GM18526 (cell line): ENCODE data around the gene IFIH1.

ENCODE experiments used
- POLR2A ChIP-seq: IDR thresholded peaks from 3 replicates; pipeline ENCODE4 v1.6.1; 2011; ENCODE audit not compliant: insufficient read length; ENCODE audit errors: extremely low read depth

Gene IFIH1

DNA sequence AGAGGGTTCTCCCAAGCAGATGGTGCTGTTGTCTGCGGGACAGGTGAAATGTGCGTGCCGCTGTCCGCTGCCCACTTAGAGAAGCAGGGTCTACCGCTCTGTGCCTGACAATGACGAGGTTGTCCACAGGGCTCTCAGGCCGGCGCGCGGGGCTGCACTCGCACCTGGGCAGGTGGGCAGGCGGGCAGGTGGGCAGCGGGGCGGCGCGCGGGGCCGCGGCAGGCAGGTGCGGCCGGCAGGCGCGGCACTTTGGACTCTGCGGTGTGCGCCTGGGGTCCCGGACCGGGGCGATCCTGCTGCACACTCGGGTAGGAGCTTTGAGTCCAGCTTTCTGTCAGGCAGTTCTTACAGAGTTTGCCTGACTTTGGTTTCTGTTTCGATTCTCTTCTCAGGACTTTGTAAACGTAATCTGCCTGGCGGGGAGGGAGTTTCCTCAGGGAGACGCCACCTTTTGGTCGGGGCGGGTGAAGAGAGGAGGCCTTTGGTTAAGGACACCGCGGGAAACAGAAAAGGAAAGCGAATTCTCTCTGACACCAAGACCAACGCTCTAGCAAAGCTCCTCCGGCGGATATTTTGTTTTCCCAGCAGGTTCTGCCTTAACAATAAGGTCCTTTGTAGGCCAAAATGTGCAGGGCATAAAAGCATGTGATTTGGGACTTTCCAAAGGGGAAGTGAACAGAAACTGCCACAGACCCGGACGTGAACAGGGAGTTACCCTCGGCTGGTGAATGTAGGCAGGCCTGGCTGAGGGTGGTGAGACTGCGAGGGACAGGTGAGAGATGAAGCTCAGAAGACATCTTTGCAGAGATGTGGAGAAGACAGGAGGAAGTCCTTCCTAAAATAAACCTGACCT is at the start of gene IFIH1:
Gene IFIH1 (minus strand): TSS at position 357 of the 853 bp plus-strand sequence. CDS start 377 bp downstream, outside the sequence.
- TF ChIP-seq POLR2A: peak; percentile 59

DNA sequence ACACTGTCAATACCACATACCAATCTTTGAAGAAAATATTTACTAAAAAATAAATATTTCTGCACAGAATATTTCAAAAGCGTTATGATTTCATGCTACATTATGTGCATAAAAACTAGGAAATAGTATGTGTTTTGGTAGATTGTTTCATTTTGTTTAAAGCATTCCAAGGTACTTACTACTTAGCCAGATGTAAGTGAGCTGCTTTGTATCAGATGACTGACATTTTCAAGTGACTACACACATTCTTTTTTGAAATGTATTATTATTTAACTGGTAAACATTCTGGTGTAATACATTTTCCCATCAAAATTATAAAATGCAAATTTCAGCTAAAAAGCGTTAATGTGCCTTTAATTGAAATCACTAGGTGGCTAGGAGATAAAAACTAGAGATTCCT is 46.9 kb upstream of the IFIH1 start:
- no peak for TF ChIP-seq POLR2A

DNA sequence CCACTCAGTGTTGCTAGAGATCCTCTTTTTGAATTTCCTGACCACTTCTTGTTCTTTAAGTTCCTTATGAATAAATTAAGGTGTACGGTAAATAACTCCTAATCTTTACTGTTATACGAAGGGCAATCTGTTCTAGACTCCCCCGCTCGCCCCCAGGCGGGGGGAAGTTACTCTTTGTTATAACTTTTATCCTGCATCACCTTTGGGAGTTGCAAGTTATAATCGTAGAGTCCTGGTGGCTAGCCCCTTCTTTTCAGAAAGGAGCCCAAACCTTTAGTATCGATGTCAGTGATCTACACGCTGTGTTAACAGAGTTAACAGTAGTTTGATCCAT is 26.1 kb upstream of the IFIH1 start:
- no peak for TF ChIP-seq POLR2A

DNA sequence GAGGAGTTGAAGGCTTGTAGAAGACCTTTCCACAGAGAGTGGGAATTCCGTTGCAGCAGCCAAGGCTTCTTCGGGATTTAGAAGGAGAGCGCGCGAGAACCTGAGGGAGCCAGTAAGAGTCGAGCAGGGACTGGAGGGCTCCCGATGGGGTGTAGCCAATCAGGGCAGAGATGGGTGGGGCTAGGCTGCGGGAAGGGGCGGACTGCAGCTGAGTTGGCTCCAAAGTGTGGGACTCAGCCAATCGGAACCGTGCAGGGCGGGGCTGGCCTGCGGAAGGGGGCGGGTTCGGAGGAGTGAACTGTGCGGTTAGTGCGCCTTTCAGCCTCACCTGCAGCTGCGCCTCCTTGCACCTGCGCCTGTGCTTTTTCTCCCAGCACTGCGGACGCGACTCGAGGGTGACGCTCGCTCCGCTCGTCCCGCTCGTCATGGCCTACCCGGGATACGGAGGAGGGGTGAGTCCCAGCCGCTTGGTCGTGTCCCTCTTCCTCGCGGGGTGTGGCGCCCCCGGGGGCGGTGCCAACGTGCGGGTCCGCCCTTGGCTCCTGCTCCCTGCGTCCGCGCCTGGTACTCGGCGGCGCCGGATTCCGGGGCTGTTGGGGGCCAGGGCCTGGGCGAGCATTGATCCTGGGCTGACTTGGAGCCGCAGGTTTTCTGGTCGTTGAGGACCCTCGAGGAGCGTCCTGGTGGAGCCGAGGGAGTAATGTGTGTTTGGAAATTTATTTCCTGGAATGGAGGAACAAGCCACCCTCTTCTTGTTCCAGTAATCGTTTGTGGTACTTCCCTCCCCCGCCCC is 25.5 kb upstream of the IFIH1 start, which contains the start of gene GCA:
Gene GCA (plus strand): TSS at position 309 of the 793 bp plus-strand sequence. CDS start 117 bp downstream, at position 426.
- peak; percentile 78 for TF ChIP-seq POLR2A

DNA sequence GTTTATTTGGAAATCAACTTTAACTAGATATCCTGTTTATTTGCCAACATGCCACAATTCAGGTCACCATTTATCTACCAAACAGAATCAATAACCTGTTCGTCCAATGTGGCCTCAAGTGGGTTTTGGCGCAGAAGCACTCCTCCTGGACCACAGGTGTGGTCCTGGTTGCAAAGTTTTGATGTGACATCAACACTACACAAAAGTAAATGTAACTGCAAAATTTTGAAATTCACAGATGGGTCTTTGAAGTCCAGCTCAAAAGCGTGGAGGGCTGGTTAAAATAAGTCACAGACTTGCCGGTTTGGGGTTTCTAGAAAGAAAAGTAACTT is 25.0 kb upstream of the IFIH1 start:
- no peak for TF ChIP-seq POLR2A

DNA sequence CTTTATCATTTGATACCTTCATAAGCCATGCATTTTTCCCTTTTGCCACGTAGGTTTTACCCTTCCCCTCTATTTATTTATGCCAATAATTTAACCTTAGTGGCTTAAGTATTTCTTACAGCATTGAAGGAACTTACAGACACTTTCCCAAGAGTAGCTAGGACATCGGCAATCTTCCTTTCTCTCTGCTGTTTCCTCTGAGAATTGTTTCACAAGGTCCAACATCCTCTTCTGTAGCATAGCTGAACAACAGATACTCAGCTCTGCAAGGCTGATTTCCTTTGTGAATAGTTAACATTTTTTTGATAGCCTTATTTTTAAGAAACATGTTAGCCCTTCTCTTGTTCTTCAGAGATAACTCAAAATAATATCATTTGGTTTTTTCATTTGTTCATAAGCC is 24.4 kb upstream of the IFIH1 start:
- no peak for TF ChIP-seq POLR2A

DNA sequence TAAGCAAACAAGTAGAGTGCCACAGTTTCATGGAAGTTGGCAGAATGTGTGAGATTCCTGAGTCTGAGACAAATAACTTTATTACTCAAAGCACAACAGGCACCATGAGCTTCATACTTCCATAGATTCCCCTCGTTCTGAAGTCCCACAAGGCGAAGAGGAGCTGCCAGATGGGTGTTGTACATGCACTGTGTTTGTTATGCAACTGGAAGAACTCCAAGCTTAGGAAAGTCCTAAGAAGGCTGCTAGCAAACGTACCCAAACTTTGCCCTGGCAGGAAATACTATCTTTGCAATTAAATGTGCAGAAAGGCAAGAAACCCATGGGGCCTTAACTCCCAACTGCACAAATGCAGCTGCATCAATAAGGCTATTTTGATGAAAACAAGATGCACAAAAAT is 23.8 kb upstream of the IFIH1 start:
- TF ChIP-seq POLR2A: no peak

DNA sequence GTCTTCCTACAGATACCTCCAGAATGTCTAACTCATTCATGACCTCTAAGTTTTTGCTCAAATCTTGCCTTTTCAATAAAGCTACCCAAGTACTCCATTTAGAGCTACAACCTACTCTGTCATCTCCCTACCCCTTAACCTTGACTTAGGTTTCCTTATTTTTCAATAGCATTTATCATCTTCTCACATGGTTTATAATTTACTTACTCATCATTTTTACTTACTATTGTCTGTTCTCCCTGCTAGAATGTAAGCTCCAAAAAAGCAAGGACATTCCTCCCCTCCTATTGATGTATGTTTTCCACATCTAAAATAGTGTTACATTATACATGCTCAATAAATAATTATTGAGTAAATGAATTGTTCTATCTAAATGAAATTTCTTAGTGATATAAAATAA is 22.3 kb upstream of the IFIH1 start:
- TF ChIP-seq POLR2A: no peak

DNA sequence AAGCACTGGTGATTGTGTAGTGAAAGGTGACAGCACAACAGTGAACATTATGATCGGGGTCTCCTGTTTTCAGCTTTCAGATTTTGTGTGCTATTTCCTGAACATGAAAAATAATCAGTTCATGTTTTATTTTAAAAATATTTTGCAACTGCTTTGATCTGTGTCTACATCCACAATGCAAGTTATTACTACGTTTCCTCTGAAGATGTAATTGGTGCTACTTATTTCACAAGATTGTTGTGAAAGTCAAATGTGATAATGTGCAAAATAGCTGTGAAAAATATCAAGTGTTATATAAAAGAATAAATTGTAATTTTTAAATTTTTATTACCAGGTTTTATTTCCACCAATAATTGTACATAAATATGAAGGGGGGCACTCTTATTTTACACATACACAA is 19.4 kb upstream of the IFIH1 start:
- no peak for TF ChIP-seq POLR2A

DNA sequence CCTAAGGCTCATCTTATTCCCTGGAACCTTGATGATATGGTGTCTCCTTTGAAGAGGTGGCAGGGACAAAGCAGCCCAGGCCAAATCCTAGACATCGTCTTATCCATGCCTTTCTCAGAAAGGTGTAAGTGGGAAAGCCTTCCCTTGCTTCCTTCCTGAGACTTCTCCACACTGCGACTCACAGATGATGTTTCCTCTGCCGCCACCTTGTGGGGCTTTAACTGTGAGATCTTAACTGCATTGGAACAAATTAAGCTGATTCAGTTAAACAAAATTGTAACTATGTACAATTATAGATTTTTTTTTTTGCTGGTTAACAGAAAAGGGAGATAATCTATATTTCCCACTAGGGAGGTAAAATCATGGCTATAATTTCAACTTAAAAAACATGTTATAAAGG is 15.5 kb upstream of the IFIH1 start:
- no peak for TF ChIP-seq POLR2A

DNA sequence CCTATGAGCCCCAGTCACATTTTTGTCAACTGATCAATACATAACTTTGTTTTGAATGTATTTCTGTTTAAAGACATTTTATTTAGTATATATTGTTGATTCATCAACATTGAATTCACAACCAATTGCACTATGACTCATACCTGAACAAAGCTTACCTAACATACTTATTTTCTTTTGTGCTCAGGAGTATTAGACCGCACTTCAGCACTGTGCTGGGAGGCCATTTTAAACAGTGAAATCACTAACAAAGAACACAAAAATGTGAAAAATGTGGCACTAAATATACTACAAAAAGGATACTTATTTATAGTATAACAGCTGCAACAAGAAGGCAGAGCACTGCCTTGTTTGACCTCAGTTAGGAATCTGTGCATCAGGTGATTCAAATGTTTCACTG is 12.4 kb upstream of the IFIH1 start:
- TF ChIP-seq POLR2A: no peak

DNA sequence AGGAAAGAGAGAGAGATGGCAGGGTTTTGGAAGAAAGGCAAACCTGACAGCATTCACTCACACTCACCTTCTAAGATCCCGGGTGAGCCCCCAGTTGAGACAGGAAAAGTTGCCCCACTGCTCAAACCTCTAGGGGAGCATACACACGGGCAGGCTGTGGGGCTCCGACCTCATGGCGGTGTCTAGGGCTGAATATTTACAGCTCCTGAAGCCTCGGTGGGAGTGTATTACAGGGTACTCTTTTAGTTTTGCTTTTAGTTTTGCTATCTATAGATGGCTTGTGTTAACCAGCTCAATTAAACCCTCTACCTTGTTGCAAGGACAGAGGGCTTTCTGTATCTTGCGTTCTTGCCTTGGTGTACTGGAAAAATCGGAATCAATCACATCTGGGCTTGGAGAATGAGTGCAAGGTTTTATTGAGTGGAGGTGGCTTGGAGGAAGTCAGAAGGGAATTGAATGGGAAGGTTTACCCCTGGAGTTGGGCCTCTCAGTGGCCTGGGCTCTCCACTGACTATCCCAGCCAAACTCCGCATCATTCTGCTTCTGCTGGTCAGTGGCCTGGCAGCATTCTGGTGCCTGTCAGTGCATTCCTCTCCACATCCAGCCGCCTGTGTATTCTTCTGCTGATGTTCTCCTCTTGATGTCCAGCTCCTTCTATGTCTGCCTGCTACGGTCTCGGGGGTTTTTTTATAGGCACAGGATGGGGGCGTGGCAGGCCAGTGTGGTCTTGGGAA is 10.1 kb upstream of the IFIH1 start:
- no peak for TF ChIP-seq POLR2A

DNA sequence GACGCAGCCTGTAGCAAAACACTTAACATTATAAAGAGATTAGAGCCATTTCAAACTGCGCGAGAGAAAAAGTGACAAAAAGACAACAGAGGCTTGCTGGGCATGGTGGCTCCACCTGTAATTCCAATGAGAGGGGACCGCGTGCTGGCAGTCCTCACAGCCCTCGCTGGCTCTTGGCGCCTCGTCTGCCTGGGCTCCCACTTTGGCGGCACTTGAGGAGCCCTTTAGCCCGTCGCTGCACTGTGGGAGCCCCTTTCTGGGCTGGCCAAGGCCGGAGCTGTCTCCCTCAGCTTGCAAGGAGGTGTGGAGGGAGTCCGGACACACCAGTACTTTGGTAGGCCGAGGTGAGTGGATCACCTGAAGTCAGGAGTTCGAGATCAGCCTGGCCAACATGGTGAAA is 9.3 kb upstream of the IFIH1 start:
- no peak for TF ChIP-seq POLR2A

DNA sequence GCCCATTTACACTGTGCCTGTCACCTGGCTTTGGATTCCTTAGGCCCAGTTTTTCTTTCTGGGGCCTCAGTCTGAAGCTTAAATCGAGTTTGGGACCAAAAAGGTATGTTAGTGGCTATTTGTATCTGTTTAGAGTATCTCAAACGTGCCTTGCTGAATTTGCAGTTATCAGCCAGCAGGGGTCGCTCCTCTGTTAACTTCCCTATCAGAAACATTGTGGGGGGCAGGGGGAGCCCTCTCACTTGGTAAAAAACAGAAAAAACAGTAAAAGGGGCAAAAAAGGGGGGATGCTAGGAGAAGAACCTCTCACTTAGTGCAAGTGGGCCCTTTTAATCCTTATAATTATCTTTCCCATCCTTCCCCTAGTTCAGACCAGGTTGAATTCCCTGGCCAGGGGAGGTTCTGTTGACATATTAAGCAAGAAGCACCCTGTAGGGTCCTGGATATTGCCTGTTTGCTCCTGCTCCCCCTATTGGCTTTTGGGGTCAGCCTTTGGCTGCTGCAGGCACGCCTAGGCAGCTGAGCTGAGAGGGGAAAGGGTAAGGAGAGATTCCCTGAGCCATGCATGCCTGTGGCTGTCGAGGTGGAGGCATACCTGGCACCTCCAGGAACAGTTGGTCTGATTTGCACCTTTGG is 8.8 kb upstream of the IFIH1 start:
- no peak for TF ChIP-seq POLR2A

DNA sequence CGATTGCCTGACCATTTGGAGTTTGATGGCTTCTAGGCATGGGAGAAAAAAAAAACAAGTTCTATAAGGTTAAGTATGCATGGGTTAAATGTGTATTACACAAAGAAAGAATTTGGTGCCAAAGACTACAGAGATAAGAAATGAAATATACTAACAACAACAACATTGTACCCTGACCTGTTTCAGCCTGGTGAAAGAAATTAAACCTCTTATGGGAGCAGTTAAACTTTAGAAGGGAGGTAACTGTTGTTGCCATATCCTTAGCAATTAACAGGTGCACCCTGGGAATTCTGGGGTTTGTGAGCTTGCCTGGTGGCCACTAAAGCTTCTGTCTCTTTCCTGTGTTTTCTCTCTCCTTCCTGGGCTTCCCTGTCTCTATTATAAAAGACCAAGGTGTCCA is 6.5 kb upstream of the IFIH1 start:
- TF ChIP-seq POLR2A: no peak
